GM23248 (cell line): ENCODE data around the gene DHDH. TPM values are rescaled to one million over a fixed set of nuclear protein-coding genes. Genes with fewer than 3 reads are reported as not detected.
A peak's percentile ranks its signal among the peaks of the same experiment; 100 is the strongest.

Experiments used
- DNase-seq: peaks from one replicate; pipeline ENCODE4 v3.0.0-alpha.2; 2015
- H2AFZ ChIP-seq: fragments of 200-600 bp; sonication (generic); 2 replicates; pipeline ENCODE4 v1.6.1; 2016; ENCODE audit warnings: antibody characterized with exemption
- H3F3A ChIP-seq: fragments of 200-600 bp; sonication (generic); 2 replicates; pipeline ENCODE4 v1.6.1; 2016; ENCODE audit warnings: mild to moderate bottlenecking, antibody characterized with exemption, mixed run types; ENCODE audit not compliant: insufficient read depth
- H3K27ac ChIP-seq: fragments of 200-600 bp; sonication (generic); 2 replicates; pipeline ENCODE4 v1.5.1; 2016; ENCODE audit warnings: mild to moderate bottlenecking
- H3K27me3 ChIP-seq: fragments of 200-600 bp; sonication (generic); replicated peaks from 2 replicates; pipeline ENCODE4 v1.6.1; 2016; ENCODE audit warnings: mild to moderate bottlenecking; ENCODE audit not compliant: insufficient read depth
- H3K36me3 ChIP-seq: fragments of 200-600 bp; sonication (generic); 2 replicates; pipeline ENCODE4 v1.6.1; 2016; ENCODE audit warnings: low read depth, mild to moderate bottlenecking
- H3K4me1 ChIP-seq: fragments of 200-600 bp; sonication (generic); 2 replicates; pipeline ENCODE4 v1.6.1; 2016; ENCODE audit warnings: mild to moderate bottlenecking; ENCODE audit not compliant: insufficient read depth
- H3K4me2 ChIP-seq: fragments of 200-600 bp; sonication (generic); one replicate; pipeline ENCODE4 v1.6.1; 2016; ENCODE audit warnings: mild to moderate bottlenecking; ENCODE audit not compliant: unreplicated experiment
- H3K4me3 ChIP-seq: fragments of 200-600 bp; sonication (generic); 2 replicates; pipeline ENCODE4 v1.5.1; 2016; ENCODE audit warnings: mild to moderate bottlenecking
- H3K79me2 ChIP-seq: fragments of 200-600 bp; sonication (generic); 2 replicates; pipeline ENCODE4 v1.6.1; 2016; ENCODE audit warnings: mild to moderate bottlenecking; ENCODE audit not compliant: insufficient read depth
- H3K9ac ChIP-seq: fragments of 200-600 bp; sonication (generic); 2 replicates; pipeline ENCODE4 v1.6.1; 2016; ENCODE audit warnings: mild to moderate bottlenecking
- H3K9me2 ChIP-seq: fragments of 200-600 bp; sonication (generic); 2 replicates; pipeline ENCODE4 v1.6.1; 2016; ENCODE audit warnings: mixed run types, mild to moderate bottlenecking, moderate library complexity; ENCODE audit not compliant: insufficient read depth
- H3K9me3 ChIP-seq: fragments of 200-600 bp; sonication (generic); one replicate; pipeline ENCODE4 v1.6.1; 2017; ENCODE audit warnings: low read depth
- H4K20me1 ChIP-seq: fragments of 200-600 bp; sonication (generic); 2 replicates; pipeline ENCODE4 v1.6.0; 2016; ENCODE audit not compliant: insufficient read depth
- EZH2 ChIP-seq: fragments of 200-600 bp; sonication (generic); IDR thresholded peaks from 2 replicates; pipeline ENCODE4 v1.6.1; 2018; ENCODE audit warnings: antibody characterized with exemption, mild to moderate bottlenecking; ENCODE audit not compliant: insufficient read depth, poor library complexity, severe bottlenecking
- EZH2phosphoT487 ChIP-seq: fragments of 200-600 bp; sonication (generic); IDR thresholded peaks from 2 replicates; pipeline ENCODE4 v1.6.1; 2018; ENCODE audit warnings: antibody characterized with exemption, moderate library complexity, mild to moderate bottlenecking, low read depth; ENCODE audit not compliant: insufficient read depth
- WGBS, 2 experiments: methylation state at CpG; one replicate each; pipeline ENCODE4 v1.1.6; 2015 to 2017; ENCODE audit warnings: low lambda C conversion rate in 2 of 2, low coverage in 1 of 2; ENCODE audit errors: missing lambda C conversion rate in 2 of 2; 5-methylcytosine and 5-hydroxymethylcytosine counted together
- in situ Hi-C: fragments of 300-500 bp; cut with MboI; formaldehyde crosslinking; loops from 2 replicates; pipeline ENCODE4 v1.15.0; 2020
- polyA plus RNA-seq: library from polyadenylated mRNA; unstranded; fragments of >200 nt; fragmentation: Nextera tagmentation; extraction: Ambion mirVana; gene quantifications from 2 replicates; pipeline ENCODE4 v1.2.1, GENCODE V29; 2016
- total RNA-seq: library from RNA; depleted of rRNA; stranded (reverse); fragments of >200 nt; shearing (Covaris generic); gene quantifications from 2 replicates; pipeline ENCODE4 v1.2.3, GENCODE V29; 2014

DHDH gene
- total and polyA plus RNA-seq, 2 experiments from 2014 or later, result not detected

- Histone ChIP-seq H3K4me3 (no peak overlapping the region), H2AFZ (no peak overlapping the region), H3F3A (peaks cover 8% of the 10 kb centered on the region), H3K27ac (no peak overlapping the region), H3K36me3 (peaks cover 7% of the 10 kb centered on the region; the same call in 1 of the 2 replicates), H3K9ac (no peak overlapping the region), H3K9me3 (no peaks in the 10 kb centered on the region), H3K4me1 (peaks cover 11% of the 10 kb centered on the region; the same call in 1 of the 2 replicates), H3K27me3 (no peaks in the 10 kb centered on the region), H3K79me2 (peaks cover 31% of the 10 kb centered on the region), H4K20me1 (no peaks in the 10 kb centered on the region), H3K4me2 (no peak overlapping the region), H3K9me2 (no peaks in the 10 kb centered on the region)
- no peak for DNase-seq
- 81 to 87% methylated on average over 4 of the region's 4 CpGs for WGBS, 2 experiments
- in situ Hi-C loops, result no loop called here
- TF ChIP-seq EZH2 (no peak), EZH2phosphoT487 (no peak)
Measured at GRCh38 chr19:48953141-48953540, 19.6 kb downstream of the DHDH start.

- peak overlapping the region; percentile 96 for H3K9ac ChIP-seq
- peak overlapping the region; percentile 34 for H3K27ac ChIP-seq
- H3K79me2 ChIP-seq, result peaks cover 31% of the 10 kb centered on the region
Measured at GRCh38 chr19:48953990-48954594, 20.6 kb downstream of the DHDH start.

GRCh38 chr19:48954595-48955307, 21.3 kb downstream of the DHDH start, which contains the start of gene BAX:
BAX (plus strand) TSS chr19:48954875; CDS start chr19:48954929, 54 bp downstream.
- TF ChIP-seq EZH2phosphoT487, result no peak
- Histone ChIP-seq H2AFZ (peak within 1 kb of the TSS; percentile 86), H3K9ac (peak within 1 kb of the TSS; percentile 96), H3K9me2 (no peaks in the 10 kb centered on the region), H3K9me3 (no peaks in the 10 kb centered on the region), H3K27me3 (no peaks in the 10 kb centered on the region), H3K4me3 (peak within 1 kb of the TSS; percentile 91), H4K20me1 (no peaks in the 10 kb centered on the region), H3K4me1 (peaks cover 11% of the 10 kb centered on the region; the same call in 1 of the 2 replicates), H3K79me2 (peaks cover 31% of the 10 kb centered on the region), H3K36me3 (peaks cover 7% of the 10 kb centered on the region; the same call in 1 of the 2 replicates), H3K4me2 (peak within 1 kb of the TSS; percentile 76), H3K27ac (peak within 1 kb of the TSS; percentile 70), H3F3A (peaks cover 16% of the 10 kb centered on the region)
- WGBS, 2 experiments, result 1 to 2% methylated on average over 41 to 63 of the region's 71 CpGs
- peak; percentile 98 for DNase-seq
- in situ Hi-C loops, result no loop called here

More at GRCh38 chr19:48953990-48954594, 20.6 kb downstream of the DHDH start:
- Histone ChIP-seq H3K4me1 (peaks cover 11% of the 10 kb centered on the region; the same call in 1 of the 2 replicates), H3F3A (peaks cover 15% of the 10 kb centered on the region), H2AFZ (peak overlapping the region; percentile 86), H3K27me3 (no peaks in the 10 kb centered on the region), H3K9me2 (no peaks in the 10 kb centered on the region), H4K20me1 (no peaks in the 10 kb centered on the region), H3K4me3 (peak overlapping the region; percentile 91), H3K36me3 (peaks cover 7% of the 10 kb centered on the region; the same call in 1 of the 2 replicates), H3K9me3 (no peaks in the 10 kb centered on the region), H3K4me2 (peak overlapping the region; percentile 76)
- WGBS, 2 experiments, result 53 to 55% methylated on average over 11 of the region's 11 CpGs
- in situ Hi-C loops, result no loop called here
- TF ChIP-seq EZH2phosphoT487, result no peak
- TF ChIP-seq EZH2, result no peak
- no peak for DNase-seq

GRCh38 chr19:48955308-48955958, 21.9 kb downstream of the DHDH start:
- Histone ChIP-seq H3F3A (peaks cover 16% of the 10 kb centered on the region), H3K4me2 (peak overlapping the region; percentile 76), H3K79me2 (peaks cover 31% of the 10 kb centered on the region), H3K9ac (peak overlapping the region; percentile 96), H3K36me3 (peaks cover 7% of the 10 kb centered on the region; the same call in 1 of the 2 replicates), H4K20me1 (no peaks in the 10 kb centered on the region), H3K27ac (peak overlapping the region; percentile 70), H3K9me3 (no peaks in the 10 kb centered on the region), H3K4me1 (peaks cover 11% of the 10 kb centered on the region; the same call in 1 of the 2 replicates), H3K27me3 (no peaks in the 10 kb centered on the region), H2AFZ (peak overlapping the region; percentile 53; the same call in 1 of the 2 replicates), H3K4me3 (peak overlapping the region; percentile 91), H3K9me2 (no peaks in the 10 kb centered on the region)
- TF ChIP-seq EZH2phosphoT487 (no peak), EZH2 (no peak)
- in situ Hi-C loops, result no loop called here
- 56 to 57% methylated on average over 16 of the region's 16 CpGs for WGBS, 2 experiments
- no peak for DNase-seq
